Measurements from ENCODE around the gene OSBPL8. TPM values are rescaled to one million over a fixed set of nuclear protein-coding genes. Genes with fewer than 3 reads are reported as not detected.

The OSBPL8 gene
- total RNA-seq, 2 donors from 2014 or later: 25.9 to 32.8 TPM

DNA sequence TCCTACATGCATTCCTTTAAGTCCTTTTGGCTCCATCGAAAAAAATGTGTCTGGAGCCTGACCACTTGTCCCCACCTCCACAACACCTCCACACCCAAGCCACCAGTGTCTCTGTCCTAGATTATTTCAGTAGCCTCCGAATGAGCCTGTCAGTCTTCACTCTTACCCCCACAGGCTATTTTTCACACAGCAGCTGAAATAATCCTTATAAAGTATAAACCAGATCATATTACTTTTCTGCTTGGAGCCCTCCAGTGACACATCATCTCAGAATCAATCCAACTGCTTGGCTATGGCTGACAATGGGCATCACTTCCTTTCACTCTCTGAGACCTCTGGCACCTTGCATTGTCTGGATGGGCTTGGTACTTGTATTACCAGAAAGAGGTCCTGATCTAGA, 256.2 kb downstream of the OSBPL8 start:
- TF ChIP-seq, protein P1, sequence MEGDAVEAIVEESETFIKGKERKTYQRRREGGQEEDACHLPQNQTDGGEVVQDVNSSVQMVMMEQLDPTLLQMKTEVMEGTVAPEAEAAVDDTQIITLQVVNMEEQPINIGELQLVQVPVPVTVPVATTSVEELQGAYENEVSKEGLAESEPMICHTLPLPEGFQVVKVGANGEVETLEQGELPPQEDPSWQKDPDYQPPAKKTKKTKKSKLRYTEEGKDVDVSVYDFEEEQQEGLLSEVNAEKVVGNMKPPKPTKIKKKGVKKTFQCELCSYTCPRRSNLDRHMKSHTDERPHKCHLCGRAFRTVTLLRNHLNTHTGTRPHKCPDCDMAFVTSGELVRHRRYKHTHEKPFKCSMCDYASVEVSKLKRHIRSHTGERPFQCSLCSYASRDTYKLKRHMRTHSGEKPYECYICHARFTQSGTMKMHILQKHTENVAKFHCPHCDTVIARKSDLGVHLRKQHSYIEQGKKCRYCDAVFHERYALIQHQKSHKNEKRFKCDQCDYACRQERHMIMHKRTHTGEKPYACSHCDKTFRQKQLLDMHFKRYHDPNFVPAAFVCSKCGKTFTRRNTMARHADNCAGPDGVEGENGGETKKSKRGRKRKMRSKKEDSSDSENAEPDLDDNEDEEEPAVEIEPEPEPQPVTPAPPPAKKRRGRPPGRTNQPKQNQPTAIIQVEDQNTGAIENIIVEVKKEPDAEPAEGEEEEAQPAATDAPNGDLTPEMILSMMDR (IDR thresholded peaks at IDR 0.05): no peak
- Histone ChIP-seq H3K4me1 (no peaks in the 10 kb centered on the region), H3K27ac (no peak overlapping the region), H3K36me3 (no peaks in the 10 kb centered on the region), H3K9me3 (no peaks in the 10 kb centered on the region), H3K9ac (ENCODE audit: low read depth in 2 of 2, low read length in 2 of 2) (no peak overlapping the region), H3K27me3 (no peaks in the 10 kb centered on the region), H3K4me3 (no peak overlapping the region)
- intact Hi-C loops (cut with DNase I): no loop called here
- no peak for DNase-seq

Other genes with a start within 250 kb of the OSBPL8 start
- 1 to 10 TPM; 3.2 to 3.3 TPM for gene BBS10, start 211.4 kb downstream of the OSBPL8 start, total RNA-seq
- gene ZDHHC17, start 204.3 kb upstream of the OSBPL8 start, total RNA-seq: 10 to 100 TPM; 15.7 to 16.6 TPM

All from colonic mucosa (tissue), 4 donors.